ENCODE results near the gene UBR1.

The UBR1 gene

DNA sequence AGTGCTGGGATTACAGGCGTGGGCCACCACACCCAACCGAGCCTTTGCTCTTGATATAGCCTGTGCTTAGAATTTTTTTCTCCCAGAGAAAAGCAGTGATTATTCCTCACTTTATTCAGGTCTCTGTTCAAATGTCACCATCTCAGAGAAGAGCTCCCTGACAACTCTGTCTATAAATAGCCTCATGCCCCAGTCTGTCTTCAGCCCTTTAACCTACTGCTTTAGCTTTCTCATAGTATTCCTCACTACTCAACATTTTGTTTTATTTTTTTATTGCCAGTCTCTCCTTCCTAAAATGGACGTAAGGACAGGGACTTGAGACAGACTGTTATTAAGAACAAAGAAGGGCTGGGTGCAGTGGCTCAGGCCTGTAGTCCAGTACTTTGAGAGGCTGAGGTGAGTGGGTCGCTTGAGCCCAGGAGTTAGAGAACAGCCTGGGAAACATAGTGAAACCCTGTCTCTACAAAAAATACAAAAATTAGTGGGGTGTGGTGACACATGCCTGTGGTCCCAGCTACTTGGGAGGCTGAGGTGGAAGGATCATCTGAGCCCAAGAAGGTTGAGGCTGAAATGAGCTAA, 106.5 kb downstream of the UBR1 start:
- no peak for TF ChIP-seq CTCF (conservative IDR thresholded peaks at IDR 0.05; ENCODE audit: low read depth, low read length)
- Histone ChIP-seq H2AFZ (ENCODE audit: low read depth) (no peak overlapping the region), H3K4me1 (ENCODE audit: low read depth, poor library complexity, severe bottlenecking) (no peaks in the 10 kb centered on the region), H3K79me2 (ENCODE audit: insufficient read depth, low read depth) (no peaks in the 10 kb centered on the region), H3K9ac (no peak overlapping the region), H3K27ac (no peak overlapping the region), H3K4me3 (IDR thresholded peaks at IDR 0.05; ENCODE audit: insufficient read depth, low read depth, low read length) (no peak overlapping the region), H3K27me3 (ENCODE audit: insufficient read depth, low read depth) (no peaks in the 10 kb centered on the region), H3K4me2 (no peak overlapping the region), H4K20me1 (ENCODE audit: insufficient read depth) (no peaks in the 10 kb centered on the region), H3K36me3 (ENCODE audit: insufficient read depth) (no peaks in the 10 kb centered on the region)

GRCh38 chr15:42996871-42997270, 109.0 kb downstream of the UBR1 start:
- no peaks in the 10 kb centered on the region for H3K79me2 ChIP-seq (ENCODE audit: insufficient read depth, low read depth)
- no peak overlapping the region for H3K4me2 ChIP-seq
- no peak for TF ChIP-seq CTCF (conservative IDR thresholded peaks at IDR 0.05; ENCODE audit: low read depth, low read length)
- H3K27me3 ChIP-seq (ENCODE audit: insufficient read depth, low read depth), result no peaks in the 10 kb centered on the region
- H3K27ac ChIP-seq, result no peak overlapping the region
- H4K20me1 ChIP-seq (ENCODE audit: insufficient read depth), result no peaks in the 10 kb centered on the region
- no peaks in the 10 kb centered on the region for H3K36me3 ChIP-seq (ENCODE audit: insufficient read depth)
- H3K9ac ChIP-seq, result no peak overlapping the region
- no peak overlapping the region for H3K4me3 ChIP-seq (IDR thresholded peaks at IDR 0.05; ENCODE audit: insufficient read depth, low read depth, low read length)
- no peaks in the 10 kb centered on the region for H3K4me1 ChIP-seq (ENCODE audit: low read depth, poor library complexity, severe bottlenecking)
- no peak overlapping the region for H2AFZ ChIP-seq (ENCODE audit: low read depth)

DNA sequence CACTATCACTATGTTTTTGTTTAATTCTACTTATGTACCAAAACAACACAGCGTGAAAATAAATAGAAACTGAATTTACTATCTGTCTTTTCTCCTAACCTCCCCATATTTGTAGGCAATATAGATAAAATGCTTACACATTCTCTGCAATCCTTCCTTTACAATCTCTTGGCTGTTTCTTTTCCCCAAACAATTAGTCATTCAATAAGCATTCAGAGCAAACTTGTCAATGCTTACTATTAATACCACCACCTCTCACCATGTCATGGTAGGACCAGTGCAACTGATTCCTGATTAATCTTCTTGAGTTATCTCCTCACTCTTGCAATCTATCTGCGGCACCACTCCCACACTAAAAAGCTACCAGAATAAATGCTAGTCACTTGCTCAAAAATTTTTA, 111.3 kb downstream of the UBR1 start:
- H3K4me2 ChIP-seq, result no peak overlapping the region
- H3K4me1 ChIP-seq (ENCODE audit: low read depth, poor library complexity, severe bottlenecking), result no peaks in the 10 kb centered on the region
- H4K20me1 ChIP-seq (ENCODE audit: insufficient read depth), result no peaks in the 10 kb centered on the region
- H3K27ac ChIP-seq, result no peak overlapping the region
- H3K27me3 ChIP-seq (ENCODE audit: insufficient read depth, low read depth), result no peaks in the 10 kb centered on the region
- no peak overlapping the region for H2AFZ ChIP-seq (ENCODE audit: low read depth)
- H3K9ac ChIP-seq, result no peak overlapping the region
- no peaks in the 10 kb centered on the region for H3K36me3 ChIP-seq (ENCODE audit: insufficient read depth)
- TF ChIP-seq CTCF (conservative IDR thresholded peaks at IDR 0.05; ENCODE audit: low read depth, low read length), result no peak
- H3K79me2 ChIP-seq (ENCODE audit: insufficient read depth, low read depth), result no peaks in the 10 kb centered on the region
- no peak overlapping the region for H3K4me3 ChIP-seq (IDR thresholded peaks at IDR 0.05; ENCODE audit: insufficient read depth, low read depth, low read length)

GRCh38 chr15:42992626-42993025, 113.2 kb downstream of the UBR1 start:
- H3K36me3 ChIP-seq (ENCODE audit: insufficient read depth), result no peaks in the 10 kb centered on the region
- no peak overlapping the region for H3K4me3 ChIP-seq (IDR thresholded peaks at IDR 0.05; ENCODE audit: insufficient read depth, low read depth, low read length)
- H3K27ac ChIP-seq, result no peak overlapping the region
- H3K4me2 ChIP-seq, result no peak overlapping the region
- no peak overlapping the region for H3K9ac ChIP-seq
- H3K4me1 ChIP-seq (ENCODE audit: low read depth, poor library complexity, severe bottlenecking), result no peaks in the 10 kb centered on the region
- no peaks in the 10 kb centered on the region for H3K79me2 ChIP-seq (ENCODE audit: insufficient read depth, low read depth)
- no peak for TF ChIP-seq CTCF (conservative IDR thresholded peaks at IDR 0.05; ENCODE audit: low read depth, low read length)
- no peaks in the 10 kb centered on the region for H4K20me1 ChIP-seq (ENCODE audit: insufficient read depth)
- no peaks in the 10 kb centered on the region for H3K27me3 ChIP-seq (ENCODE audit: insufficient read depth, low read depth)
- no peak overlapping the region for H2AFZ ChIP-seq (ENCODE audit: low read depth)

Data from KMS-11 (cell line).